NCI-H1694 (cell line): Measurements from ENCODE around the gene MPC1.
"Not testable (repeated sequence)": the region's sequence is repeated elsewhere in the genome, so short reads cannot be mapped to it uniquely, and the experiment has no call there.

ENCODE experiments used
- DNase-seq: peaks from one replicate; lab custom pipeline; 2025; lab: John Stamatoyannopoulos, UW

The MPC1 gene

GRCh38 chr6:166345672-166346071 is 37.1 kb downstream of the MPC1 start:
- not testable (repeated sequence) for DNase-seq

GRCh38 chr6:166344921-166345320 is 37.8 kb downstream of the MPC1 start:
- DNase-seq = not testable (repeated sequence)

GRCh38 chr6:166344240-166344639 is 38.5 kb downstream of the MPC1 start:
- DNase-seq = no peak

- no peak for DNase-seq
These were observed 39.6 kb downstream of the MPC1 start for GRCh38 chr6:166343150-166343487.

DNA sequence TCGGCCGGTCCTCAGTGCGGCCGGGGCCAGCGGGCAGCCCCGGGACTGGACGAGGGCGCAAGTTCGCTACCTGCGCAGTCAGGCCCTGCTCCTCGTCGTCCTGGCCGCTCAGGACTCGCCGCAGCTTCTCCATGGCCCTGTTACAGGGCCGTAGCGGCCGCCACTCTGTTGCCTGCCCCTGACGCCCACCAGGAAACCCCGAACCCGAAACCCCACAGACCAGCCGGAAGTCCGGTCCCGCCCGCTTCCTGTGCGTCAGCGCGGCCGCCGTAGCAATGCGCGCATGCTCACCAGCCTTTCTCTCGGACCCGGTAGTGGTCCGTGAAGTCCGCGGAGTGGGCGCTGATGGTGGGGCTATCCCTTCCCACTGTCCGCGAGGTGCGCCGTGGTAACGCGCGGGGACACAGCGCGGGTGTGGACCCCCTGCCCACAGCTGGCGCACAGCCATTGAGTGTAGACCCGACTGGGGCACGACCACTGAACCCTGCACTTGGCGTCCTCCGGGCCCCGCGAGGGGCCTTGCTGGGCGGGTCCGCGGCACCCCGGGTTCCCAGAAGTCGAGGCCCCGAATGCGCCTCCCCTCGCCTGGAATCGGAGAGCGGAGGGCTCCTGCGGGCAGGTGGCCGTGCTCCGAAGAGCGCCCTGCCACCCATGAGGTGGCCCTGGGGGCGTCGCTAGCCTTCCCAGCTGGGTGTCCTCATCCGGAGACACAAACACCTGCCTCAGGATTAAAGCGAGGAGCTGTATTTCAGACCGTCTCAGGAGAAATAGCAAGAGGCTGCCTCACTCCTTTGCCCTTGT is 40.2 kb downstream of the MPC1 start, which contains the start of gene SFT2D1:
Gene SFT2D1, minus strand, starts transcription at position 197 of the 801 bp plus-strand sequence. Its CDS starts 64 bp downstream, at position 133.
- peak; percentile 18 for DNase-seq

DNA sequence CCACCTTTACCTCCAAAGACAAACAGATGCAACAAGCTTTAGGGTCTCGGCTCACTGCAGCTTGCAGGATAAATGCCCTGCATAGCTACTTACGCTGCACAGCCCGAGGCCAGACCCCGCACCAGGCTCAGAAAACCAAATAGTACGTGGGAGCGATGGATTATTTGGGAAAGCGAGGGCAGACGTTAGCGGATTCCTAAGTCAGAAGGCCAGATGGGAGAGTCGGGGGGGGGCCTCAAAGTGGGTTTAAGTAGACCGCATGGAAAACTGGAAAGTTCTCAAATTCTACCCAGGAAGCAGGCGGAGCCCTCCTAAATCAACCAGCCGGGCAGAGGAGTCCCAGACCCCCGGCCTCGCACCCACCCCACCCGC is 40.8 kb downstream of the MPC1 start:
- DNase-seq = no peak

- DNase-seq = no peak
These were observed 41.3 kb downstream of the MPC1 start for GRCh38 chr6:166341464-166341863.

- no peak for DNase-seq
These were observed 43.9 kb downstream of the MPC1 start for GRCh38 chr6:166338854-166339253.

DNA sequence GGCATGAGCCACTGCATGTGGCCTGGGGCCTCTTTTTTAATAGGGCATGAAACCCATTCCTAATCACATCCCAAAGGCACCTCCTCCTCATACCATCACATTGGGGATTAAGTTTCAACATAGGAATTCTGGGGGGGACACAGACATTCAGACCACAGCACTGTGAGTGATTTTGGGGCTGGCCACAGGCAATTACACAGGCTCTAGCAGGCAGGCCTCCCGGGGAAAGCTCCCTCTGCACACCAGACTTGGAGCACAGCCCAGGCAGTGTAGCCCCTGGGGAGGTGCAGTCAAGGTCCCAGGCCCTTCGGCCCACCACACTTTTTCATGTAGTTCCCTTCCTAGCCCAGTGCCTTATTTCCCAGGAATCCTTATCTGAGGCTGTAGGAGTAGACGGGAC is 45.9 kb downstream of the MPC1 start:
- DNase-seq = no peak

DNA sequence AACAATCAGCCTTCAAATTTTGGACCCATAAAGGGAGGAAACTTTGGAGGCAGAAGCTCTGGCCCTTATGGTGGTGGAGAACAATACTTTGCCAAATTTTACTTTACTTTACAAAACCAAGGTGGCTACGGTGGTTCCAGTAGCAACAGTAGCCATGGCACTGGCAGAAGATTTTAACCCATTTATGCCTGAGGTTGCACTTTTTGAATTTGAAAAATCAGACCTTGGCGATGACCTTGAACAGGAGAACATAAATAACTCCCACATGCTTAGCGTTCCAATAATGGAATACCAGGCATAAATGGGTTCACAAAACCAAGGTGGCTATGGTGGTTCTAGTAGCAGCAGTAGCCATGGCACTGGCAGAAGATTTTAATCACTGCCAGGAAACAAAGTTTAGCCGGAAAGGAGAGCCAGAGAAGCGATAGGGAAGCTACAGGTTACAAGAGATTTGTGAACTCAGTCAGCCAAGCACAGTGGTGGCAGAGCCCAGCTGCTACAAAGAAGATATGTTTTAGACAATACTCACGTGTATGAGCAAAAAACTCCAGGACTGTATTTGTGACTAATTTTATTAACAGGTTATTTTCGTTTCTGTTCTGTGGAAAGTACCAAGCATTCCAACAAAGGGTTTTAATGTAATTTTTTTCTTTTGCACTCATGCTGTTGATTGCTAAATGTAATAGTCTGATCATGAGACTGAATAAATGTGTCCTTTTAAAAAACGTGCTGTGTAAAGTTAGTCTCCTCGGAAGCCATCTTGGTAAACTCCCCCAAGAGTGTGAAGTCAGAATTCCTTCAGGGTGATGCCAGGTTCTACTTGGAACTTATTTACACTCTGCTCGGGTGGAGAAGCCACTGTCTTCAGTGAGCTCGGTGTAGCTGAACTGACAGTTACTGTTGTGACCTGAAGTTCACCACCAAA is 47.1 kb downstream of the MPC1 start:
- no peak for DNase-seq

DNA sequence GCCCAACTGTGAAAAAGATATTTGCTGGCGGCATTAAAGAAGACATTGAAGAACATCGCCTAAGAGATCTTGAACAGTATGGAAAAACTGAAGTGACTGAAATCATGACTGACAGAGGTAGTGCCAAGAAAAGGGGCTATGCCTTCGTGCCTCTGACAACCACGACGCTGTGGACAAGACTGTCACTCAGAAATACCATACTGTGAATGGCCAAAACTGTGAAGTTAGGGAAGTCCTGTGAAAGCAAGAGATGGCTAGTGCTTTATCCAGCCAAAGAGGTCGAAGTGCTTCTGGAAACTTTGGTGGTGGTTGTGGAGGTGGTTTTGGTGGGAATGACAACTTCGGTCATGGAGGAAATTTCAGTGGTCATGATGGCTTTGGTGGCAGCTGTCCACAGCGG is 47.9 kb downstream of the MPC1 start:
- DNase-seq = no peak

DNA sequence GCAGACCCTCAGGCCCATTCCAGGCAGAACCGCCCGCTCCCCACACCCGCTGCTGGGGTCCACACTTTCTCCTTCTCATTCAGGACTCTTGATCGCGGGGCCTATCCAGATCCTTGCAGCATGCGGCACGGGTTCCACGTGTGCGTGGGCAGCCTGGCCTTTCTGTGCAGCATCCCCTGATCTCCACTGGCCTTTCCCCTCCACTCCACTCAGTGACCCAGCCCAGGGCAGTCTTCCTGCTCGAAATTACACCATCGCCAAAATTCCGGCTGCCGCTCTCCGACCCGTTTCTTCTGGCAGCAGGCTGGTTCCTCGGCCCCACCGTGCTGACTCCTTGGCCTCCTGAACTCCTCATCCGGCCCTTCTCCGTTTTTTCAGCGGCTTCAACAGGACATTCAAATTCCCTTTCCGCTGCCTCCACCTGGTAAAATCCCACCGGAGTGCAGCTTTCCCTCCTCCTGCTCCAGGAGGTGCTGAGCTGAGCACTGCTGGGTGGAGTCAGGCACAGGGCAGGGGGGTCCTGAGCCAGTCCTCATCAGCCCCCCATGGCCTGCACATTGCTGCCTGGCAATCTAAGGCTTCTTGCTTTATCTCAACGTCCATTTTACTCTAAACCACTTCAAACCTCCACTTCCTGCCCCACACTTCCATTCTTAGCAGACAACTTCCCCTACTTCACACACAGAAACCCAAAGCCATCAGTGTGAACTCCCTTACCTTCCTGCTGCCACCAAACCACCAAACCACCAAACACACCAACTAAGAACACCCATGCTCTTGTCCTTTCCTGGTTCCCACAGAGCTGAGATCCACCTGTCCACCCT is 49.4 kb downstream of the MPC1 start:
- no peak for DNase-seq

DNA sequence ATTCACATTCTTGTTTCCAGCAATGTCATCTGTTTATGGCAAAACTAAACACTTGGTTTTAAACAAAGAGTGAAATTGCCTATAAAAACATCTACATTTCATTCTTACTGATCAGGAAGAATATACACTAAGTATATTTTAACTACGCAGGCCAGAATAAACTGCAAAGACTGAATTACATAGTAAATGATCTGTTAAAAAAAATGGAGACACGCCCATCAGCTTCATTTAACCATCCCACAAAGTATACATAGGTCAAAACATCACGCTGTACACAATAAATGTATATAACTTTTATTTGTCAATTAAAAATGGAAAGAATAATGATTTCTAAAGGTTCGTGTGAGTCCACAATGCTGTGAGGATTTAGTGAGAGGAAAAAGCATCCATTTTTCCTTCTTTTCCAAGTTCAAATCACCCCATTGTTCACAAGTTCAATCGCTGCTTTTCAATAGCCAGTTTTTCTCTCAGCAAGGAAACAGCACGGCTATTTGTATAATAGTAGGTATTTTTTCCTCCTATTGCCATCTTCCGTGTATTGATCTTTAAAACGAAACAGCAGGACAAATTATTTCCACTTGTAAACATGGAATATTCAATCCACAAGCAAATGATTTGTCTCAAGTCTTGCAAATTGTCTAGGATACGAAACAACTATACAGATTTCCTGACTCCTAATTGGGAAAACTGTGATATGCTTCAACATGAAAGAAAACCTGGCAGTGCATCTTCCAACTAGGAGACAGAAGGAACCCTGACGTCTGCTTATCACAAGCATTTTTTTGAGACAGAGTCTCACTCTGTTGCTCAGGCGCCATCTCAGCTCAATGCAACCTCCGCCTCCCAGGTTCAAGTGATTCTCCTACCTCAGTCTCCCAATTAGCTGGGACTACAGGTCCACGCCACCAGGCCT is 51.0 kb downstream of the MPC1 start:
- DNase-seq = no peak

GRCh38 chr6:166330612-166331011 is 52.1 kb downstream of the MPC1 start:
- no peak for DNase-seq

DNA sequence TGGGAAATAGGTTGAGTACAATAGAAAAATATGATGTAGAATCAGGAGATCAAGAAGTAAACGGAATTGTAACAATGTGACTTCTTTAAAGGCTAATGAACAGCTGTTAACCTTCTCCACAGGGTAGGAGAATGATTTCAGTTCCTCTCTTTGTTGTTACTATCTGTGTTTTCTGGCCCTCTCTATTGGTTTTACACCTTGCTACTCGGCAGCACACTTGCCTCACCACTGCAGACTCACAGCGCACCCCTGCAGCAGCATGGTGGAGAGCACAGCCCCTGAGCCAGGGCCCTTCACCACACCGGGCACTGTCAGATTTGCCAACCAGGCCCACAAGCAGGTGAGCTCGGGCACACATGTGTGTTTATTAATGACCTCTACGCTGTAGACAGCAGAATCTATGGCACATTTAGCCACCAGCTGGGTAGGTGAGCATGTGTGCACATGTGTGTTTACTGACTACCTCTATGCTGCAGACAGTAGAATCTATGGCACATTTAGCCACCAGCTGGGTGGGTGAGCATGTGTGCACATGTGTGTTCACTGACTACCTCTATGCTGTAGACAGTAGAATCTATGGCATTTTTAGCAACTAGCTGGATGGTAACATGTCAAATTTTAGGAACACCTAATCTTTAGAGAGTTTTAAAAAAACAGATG is 57.2 kb downstream of the MPC1 start:
- no peak for DNase-seq

DNA sequence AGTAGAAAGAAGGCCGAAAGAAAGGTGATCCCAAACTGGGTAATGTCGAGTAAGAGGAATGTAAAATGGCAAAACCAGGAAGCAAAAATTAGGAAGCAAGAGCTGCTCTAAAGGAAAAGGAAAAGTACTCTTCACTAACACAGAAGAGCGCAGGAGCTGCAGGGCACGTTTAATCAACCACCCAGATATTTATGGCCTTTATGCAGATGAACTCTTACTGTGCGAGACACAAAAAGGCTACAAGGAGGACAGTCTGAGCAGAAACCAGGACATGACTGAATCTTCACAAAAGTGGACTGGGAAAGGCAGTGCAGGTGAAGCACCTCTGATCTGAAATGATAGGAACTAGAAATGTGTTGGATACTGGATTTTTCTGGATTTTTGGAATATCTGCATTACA is 59.3 kb downstream of the MPC1 start:
- DNase-seq = no peak

- DNase-seq = no peak
These were observed 63.8 kb downstream of the MPC1 start for GRCh38 chr6:166318649-166319600.

DNA sequence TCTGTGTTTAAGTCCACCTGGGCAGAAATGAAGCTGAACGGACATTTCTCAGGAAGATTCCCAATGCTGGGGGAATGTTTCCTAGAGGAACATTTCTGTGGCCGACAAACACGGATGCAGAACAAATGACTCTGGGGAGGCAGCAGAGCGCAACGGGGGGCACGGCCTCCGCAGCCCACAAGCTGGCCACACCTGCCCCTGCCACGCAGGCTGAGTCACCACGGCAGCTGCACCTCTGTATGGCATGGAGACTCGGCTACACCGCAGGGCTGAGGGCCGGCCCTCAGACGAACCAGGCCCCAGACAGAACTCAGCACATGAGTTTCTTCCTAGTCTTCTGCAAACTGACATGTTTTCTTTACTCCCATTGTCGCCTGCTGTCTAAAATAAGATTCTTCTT is 64.5 kb downstream of the MPC1 start:
- DNase-seq = no peak
